Measurements from ENCODE around the gene POLR1D. TPM values are rescaled to one million over a fixed set of nuclear protein-coding genes. Genes with fewer than 3 reads are reported as not detected.

Gene POLR1D
- total RNA-seq, 1 experiment from 2014 or later = 75.6 TPM

DNA sequence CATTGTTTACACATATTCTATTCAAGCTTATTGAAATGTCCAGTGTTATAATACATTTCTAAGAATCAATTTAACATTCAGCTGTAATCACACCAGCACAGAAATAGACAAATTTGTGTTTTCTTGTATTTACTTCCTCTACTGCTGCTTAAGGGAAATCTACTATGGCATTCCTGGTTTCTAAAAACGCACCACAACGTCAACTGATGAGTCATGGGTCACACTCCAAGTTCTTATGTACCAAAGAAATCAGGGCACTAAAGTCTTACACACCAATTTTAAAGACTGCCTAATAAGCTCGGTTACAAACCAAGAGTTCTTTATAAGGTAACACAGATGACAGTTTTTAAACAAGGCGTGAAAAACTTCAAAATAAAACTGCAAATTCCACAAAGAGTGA, 14.6 kb upstream of the POLR1D start:
- in situ Hi-C loops (cut with HindIII; ENCODE audit: low pct_unique_long_range_greater_than_20kb, low sequenced_read_pairs) = no loop called here
- Histone ChIP-seq H3K4me1 (ENCODE audit: control insufficient read depth, insufficient read depth, low read length) (peaks cover 11% of the 10 kb centered on the region), H3K9me3 (ENCODE audit: control insufficient read depth, insufficient read depth, low read depth, low read length) (no peaks in the 10 kb centered on the region), H3K4me3 (ENCODE audit: low read depth in 2 of 2, low read length in 2 of 2) (no peak overlapping the region), H3K36me3 (ENCODE audit: control insufficient read depth, insufficient read depth, low read length) (no peaks in the 10 kb centered on the region), H3K27ac (ENCODE audit: low read length) (peak overlapping the region; percentile 54; the same call in 1 of the 2 replicates), H3K27me3 (ENCODE audit: control insufficient read depth, insufficient read depth, low read length) (no peaks in the 10 kb centered on the region)
- CTCF ChIA-PET = no interaction called here
- ATAC-seq (no peak), DNase-seq (ENCODE audit: low read depth, low spot score) (no peak)
- intact Hi-C loops (cut with micrococcal nuclease; ENCODE audit: unreplicated experiment) = no loop called here
- TF ChIP-seq SIN3A (IDR thresholded peaks at IDR 0.05; ENCODE audit: borderline replicate concordance, insufficient read depth, low read depth, low read length) (no peak), TCF7L2 (IDR thresholded peaks at IDR 0.05; ENCODE audit: low read depth, low read length) (no peak), POLR2AphosphoS5 (IDR thresholded peaks at IDR 0.05; ENCODE audit: low read depth, low read length) (no peak)
- TF ChIP-seq, protein P1, sequence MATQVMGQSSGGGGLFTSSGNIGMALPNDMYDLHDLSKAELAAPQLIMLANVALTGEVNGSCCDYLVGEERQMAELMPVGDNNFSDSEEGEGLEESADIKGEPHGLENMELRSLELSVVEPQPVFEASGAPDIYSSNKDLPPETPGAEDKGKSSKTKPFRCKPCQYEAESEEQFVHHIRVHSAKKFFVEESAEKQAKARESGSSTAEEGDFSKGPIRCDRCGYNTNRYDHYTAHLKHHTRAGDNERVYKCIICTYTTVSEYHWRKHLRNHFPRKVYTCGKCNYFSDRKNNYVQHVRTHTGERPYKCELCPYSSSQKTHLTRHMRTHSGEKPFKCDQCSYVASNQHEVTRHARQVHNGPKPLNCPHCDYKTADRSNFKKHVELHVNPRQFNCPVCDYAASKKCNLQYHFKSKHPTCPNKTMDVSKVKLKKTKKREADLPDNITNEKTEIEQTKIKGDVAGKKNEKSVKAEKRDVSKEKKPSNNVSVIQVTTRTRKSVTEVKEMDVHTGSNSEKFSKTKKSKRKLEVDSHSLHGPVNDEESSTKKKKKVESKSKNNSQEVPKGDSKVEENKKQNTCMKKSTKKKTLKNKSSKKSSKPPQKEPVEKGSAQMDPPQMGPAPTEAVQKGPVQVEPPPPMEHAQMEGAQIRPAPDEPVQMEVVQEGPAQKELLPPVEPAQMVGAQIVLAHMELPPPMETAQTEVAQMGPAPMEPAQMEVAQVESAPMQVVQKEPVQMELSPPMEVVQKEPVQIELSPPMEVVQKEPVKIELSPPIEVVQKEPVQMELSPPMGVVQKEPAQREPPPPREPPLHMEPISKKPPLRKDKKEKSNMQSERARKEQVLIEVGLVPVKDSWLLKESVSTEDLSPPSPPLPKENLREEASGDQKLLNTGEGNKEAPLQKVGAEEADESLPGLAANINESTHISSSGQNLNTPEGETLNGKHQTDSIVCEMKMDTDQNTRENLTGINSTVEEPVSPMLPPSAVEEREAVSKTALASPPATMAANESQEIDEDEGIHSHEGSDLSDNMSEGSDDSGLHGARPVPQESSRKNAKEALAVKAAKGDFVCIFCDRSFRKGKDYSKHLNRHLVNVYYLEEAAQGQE (IDR thresholded peaks at IDR 0.05; ENCODE audit: insufficient read depth in 1 of 2, low read depth in 2 of 2, low read length in 1 of 2) = no peak
- TF ChIP-seq, protein P2, sequence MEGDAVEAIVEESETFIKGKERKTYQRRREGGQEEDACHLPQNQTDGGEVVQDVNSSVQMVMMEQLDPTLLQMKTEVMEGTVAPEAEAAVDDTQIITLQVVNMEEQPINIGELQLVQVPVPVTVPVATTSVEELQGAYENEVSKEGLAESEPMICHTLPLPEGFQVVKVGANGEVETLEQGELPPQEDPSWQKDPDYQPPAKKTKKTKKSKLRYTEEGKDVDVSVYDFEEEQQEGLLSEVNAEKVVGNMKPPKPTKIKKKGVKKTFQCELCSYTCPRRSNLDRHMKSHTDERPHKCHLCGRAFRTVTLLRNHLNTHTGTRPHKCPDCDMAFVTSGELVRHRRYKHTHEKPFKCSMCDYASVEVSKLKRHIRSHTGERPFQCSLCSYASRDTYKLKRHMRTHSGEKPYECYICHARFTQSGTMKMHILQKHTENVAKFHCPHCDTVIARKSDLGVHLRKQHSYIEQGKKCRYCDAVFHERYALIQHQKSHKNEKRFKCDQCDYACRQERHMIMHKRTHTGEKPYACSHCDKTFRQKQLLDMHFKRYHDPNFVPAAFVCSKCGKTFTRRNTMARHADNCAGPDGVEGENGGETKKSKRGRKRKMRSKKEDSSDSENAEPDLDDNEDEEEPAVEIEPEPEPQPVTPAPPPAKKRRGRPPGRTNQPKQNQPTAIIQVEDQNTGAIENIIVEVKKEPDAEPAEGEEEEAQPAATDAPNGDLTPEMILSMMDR (IDR thresholded peaks at IDR 0.05) = no peak
- POLR2A ChIA-PET = no interaction called here
- no TSS peak for BruUV-seq (replicated peaks)

DNA sequence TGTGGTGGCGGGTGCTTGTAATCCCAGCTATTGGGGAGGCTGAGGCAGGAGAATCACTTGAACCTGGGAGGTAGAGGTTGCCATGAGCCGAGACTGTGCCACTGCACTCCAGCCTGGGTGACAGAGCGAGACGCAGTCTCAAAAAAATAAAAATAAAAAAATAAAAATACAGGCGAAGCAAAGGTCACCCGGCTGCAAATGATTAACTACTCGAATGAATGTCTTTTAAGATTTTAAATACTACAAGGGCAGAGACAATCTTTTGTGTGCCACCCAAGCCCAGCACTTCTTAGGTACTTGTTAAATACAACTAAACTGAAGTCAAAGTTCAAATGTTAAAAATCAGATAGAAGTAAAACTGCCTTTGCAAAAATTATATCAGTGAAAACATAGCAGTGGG, 8.1 kb upstream of the POLR1D start:
- BruUV-seq (replicated peaks) = no TSS peak
- ATAC-seq (no peak), DNase-seq (ENCODE audit: low read depth, low spot score) (no peak)
- H3K36me3 ChIP-seq (ENCODE audit: control insufficient read depth, insufficient read depth, low read length) = no peaks in the 10 kb centered on the region
- TF ChIP-seq SIN3A (IDR thresholded peaks at IDR 0.05; ENCODE audit: borderline replicate concordance, insufficient read depth, low read depth, low read length) (no peak), POLR2AphosphoS5 (IDR thresholded peaks at IDR 0.05; ENCODE audit: low read depth, low read length) (no peak), TCF7L2 (IDR thresholded peaks at IDR 0.05; ENCODE audit: low read depth, low read length) (no peak)
- TF ChIP-seq, protein P2 (IDR thresholded peaks at IDR 0.05) = no peak
- TF ChIP-seq, protein P1 (IDR thresholded peaks at IDR 0.05; ENCODE audit: insufficient read depth in 1 of 2, low read depth in 2 of 2, low read length in 1 of 2) = no peak
- H3K9me3 ChIP-seq (ENCODE audit: control insufficient read depth, insufficient read depth, low read depth, low read length) = no peaks in the 10 kb centered on the region
- H3K4me1 ChIP-seq (ENCODE audit: control insufficient read depth, insufficient read depth, low read length) = peaks cover 7% of the 10 kb centered on the region
- no peak overlapping the region for H3K4me3 ChIP-seq (ENCODE audit: low read depth in 2 of 2, low read length in 2 of 2)
- H3K27me3 ChIP-seq (ENCODE audit: control insufficient read depth, insufficient read depth, low read length) = no peaks in the 10 kb centered on the region
- ChIA-PET CTCF (no interaction called here), POLR2A (no interaction called here)
- no peak overlapping the region for H3K27ac ChIP-seq (ENCODE audit: low read length)
- intact Hi-C loops (cut with micrococcal nuclease; ENCODE audit: unreplicated experiment) = no loop called here
- in situ Hi-C loops (cut with HindIII; ENCODE audit: low pct_unique_long_range_greater_than_20kb, low sequenced_read_pairs) = no loop called here

Data from Panc1 (cell line).